Measurements from ENCODE around the gene EEF2.
"Not testable (repeated sequence)": the region's sequence is repeated elsewhere in the genome, so short reads cannot be mapped to it uniquely, and the experiment has no call there.

Gene EEF2

DNA sequence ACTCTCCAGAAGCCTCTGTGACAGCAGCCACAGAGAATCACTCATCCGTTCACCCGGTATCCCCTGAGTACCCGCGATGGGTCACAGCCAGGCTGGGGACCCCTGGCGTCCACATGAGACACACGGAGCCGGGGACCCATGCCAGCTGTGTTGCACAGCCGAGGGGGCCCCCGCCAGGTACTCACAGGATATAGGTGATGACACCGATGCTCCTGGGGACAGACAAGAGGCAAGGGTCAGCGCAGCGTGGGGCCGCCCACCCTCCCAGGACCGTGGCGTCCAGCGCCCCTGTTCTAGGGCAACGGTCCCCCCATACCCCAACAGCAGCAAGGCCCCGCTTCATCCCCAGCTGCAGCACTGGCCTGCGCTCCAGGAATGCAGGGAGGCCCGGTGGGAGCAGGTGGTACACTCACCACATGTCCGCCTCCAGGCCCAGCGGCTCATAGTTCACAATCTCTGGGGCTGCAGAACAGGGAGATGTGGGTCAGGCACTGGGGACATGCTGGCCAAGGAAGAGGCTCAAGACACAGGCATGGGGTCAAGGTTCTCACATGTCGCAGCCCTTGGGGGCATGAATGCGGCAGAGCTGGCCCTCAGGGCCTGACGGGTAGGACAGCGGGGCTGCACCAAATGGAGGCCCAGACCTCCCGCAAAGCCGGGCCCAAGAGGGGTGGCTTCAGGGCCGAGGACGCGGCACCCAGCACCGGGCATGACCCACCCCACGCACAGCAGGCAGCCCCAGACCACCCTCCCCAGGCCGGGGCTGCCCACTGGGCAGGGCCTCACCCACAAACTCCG is 21.6 kb downstream of the EEF2 start:
- DNase-seq (ENCODE audit: low read depth) = no peak
- H3K4me3 ChIP-seq (ENCODE audit: low read depth, low read length) = no peak overlapping the region
- TF ChIP-seq, protein P1, sequence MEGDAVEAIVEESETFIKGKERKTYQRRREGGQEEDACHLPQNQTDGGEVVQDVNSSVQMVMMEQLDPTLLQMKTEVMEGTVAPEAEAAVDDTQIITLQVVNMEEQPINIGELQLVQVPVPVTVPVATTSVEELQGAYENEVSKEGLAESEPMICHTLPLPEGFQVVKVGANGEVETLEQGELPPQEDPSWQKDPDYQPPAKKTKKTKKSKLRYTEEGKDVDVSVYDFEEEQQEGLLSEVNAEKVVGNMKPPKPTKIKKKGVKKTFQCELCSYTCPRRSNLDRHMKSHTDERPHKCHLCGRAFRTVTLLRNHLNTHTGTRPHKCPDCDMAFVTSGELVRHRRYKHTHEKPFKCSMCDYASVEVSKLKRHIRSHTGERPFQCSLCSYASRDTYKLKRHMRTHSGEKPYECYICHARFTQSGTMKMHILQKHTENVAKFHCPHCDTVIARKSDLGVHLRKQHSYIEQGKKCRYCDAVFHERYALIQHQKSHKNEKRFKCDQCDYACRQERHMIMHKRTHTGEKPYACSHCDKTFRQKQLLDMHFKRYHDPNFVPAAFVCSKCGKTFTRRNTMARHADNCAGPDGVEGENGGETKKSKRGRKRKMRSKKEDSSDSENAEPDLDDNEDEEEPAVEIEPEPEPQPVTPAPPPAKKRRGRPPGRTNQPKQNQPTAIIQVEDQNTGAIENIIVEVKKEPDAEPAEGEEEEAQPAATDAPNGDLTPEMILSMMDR (IDR thresholded peaks at IDR 0.05; ENCODE audit: control insufficient read depth, extremely low read depth, insufficient read depth) = no peak

DNA sequence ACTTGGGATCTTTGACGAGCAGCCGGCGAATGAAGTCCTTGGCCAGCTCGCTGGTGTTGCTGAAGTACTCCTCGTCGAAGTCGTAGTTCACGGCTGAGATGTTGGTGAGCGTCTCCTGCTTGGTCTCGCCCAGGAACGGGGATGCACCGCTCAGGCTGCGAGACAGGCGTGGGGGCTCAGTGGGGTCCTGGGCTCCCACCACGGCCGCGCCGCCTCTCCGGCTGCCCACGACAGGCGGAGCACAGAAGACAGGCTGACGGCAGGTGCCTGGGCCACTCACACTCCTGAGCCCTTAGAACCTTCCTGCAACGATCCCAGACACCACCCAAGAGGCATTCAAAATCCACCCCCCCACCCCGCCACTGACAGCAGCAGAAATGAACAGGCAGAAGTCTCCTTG is 24.3 kb downstream of the EEF2 start:
- TF ChIP-seq, protein P1 (IDR thresholded peaks at IDR 0.05; ENCODE audit: control insufficient read depth, extremely low read depth, insufficient read depth) = no peak
- H3K4me3 ChIP-seq (ENCODE audit: low read depth, low read length) = no peak overlapping the region
- DNase-seq (ENCODE audit: low read depth) = no peak

DNA sequence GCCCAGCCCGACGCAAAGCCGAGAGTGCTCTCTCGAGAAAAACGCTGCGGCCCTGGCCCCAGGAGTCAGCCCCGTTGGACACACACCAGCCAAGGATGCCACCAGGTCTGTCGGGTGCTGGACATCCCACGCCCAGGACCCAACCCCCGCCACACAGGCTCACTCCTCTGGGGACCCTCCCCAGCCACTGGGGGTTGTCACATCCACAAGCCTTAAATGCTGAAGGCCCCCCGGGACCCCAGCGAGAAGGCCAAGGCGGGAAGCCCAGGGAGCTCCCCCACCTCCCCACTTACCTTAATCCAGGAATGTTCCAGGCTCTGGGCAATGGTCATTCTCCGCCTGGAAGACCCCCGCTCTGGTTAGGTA is 25.5 kb downstream of the EEF2 start:
- DNase-seq (ENCODE audit: low read depth) = no peak
- TF ChIP-seq, protein P1 (IDR thresholded peaks at IDR 0.05; ENCODE audit: control insufficient read depth, extremely low read depth, insufficient read depth) = no peak
- no peak overlapping the region for H3K4me3 ChIP-seq (ENCODE audit: low read depth, low read length)

DNA sequence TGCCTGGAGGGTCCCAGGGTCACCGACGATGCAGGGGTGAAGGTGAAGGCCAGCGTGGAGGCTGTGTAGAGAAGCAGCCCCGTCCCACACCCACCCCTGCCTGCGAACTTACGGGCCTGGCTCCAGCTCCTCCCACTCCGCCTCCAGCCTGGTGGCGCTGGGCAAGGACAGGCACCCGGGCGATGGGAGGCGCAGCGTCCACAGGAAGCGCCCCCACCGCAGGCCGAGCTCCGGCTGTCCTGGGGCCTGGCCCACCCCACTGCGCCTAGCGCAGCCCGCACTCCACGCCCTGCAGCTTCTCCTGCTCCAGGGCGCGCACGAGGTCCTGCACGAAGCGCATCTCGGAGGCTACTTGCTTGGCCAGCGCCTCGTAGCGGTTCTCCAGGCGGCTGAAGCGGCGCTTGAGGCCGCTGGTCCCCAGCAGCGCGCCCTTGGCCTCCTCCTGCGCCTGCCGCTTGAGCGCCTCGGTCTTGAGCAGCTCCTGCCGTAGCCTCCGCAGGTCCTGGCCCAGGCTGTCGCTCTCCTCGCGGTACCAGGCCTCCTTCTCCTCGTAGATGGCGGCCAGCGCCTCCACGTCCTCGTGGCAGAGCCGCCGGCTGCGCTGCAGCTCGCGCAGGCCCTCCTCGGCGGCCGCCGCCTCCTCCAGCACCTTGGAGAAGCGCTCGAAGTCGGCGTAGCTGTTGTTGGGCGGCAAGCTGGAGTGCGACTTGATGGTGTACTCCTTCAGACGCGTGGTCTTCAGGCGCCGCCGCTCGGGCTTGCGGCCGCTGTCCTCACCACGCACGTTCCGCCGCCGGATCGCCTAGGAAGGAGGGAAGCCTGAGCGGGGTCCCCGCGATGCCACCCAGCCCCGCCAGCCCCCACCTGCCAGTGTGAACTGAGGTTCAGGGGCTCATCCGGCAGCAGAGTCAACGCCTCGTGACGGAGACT is 26.2 kb downstream of the EEF2 start:
- H3K4me3 ChIP-seq (ENCODE audit: low read depth, low read length) = no peak overlapping the region
- DNase-seq (ENCODE audit: low read depth) = no peak
- TF ChIP-seq, protein P1 (IDR thresholded peaks at IDR 0.05; ENCODE audit: control insufficient read depth, extremely low read depth, insufficient read depth) = no peak

DNA sequence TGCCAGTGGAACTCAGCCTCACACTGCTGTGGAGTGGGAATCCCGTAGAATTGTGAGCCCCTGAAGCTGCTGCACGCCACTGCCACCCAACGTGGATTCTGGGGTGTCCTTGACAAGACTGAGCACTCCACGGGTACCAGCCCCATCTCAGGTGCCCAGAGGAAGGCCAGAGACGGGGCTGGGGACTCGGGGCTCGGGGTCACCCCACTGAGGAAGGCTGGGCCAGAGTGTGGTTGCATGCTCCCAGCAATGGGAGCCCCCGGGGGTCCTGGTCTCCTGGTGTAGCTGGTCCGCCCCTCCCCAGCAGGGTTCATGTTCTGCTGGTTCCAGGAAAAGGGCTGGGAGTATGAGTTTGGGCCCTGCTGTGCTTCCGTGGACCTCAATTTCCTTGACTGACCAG is 29.6 kb downstream of the EEF2 start:
- no peak for DNase-seq (ENCODE audit: low read depth)
- TF ChIP-seq, protein P1 (IDR thresholded peaks at IDR 0.05; ENCODE audit: control insufficient read depth, extremely low read depth, insufficient read depth) = no peak
- H3K4me3 ChIP-seq (ENCODE audit: low read depth, low read length) = no peak overlapping the region

DNA sequence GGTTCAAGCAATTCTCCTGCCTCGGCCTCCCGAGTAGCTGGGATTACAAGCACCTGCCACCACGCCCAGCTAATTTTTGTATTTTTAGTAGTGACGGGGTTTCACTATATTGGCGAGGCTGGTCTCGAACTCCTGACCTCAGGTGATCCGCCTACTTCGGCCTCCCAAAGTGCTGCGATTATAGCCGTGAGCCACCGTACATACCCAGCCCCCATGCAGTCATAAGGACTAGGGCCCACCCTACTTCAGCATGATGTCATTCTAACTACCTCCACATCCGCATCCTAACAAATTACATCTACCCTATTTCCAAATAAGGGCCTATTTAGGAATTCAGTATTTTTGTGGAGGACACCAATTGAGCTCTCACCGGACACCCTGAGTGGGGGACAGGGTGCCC is 30.0 kb downstream of the EEF2 start:
- not testable (repeated sequence) for DNase-seq (ENCODE audit: low read depth); H3K4me3 ChIP-seq (ENCODE audit: low read depth, low read length)

DNA sequence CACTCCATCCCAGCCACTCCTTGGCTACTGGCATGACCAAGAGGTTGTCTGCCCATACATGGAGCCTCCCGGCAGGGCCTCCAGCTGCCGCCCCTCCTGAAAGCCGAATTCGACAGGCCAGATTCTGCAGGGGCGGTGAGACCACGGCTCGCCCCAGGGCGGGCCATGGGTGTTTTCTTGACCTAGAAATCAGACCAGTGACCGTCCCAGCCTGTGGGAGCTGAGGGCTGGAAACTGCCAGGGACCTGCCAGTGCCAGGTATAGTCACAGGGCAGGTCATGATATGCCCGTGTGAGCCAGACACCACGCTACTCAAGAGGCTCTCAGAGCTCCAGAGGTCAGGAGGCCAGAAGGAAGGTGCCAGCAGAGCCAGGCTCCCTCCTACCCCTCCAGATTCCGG is 31.2 kb downstream of the EEF2 start:
- TF ChIP-seq, protein P1 (IDR thresholded peaks at IDR 0.05; ENCODE audit: control insufficient read depth, extremely low read depth, insufficient read depth) = no peak
- DNase-seq (ENCODE audit: low read depth) = no peak
- no peak overlapping the region for H3K4me3 ChIP-seq (ENCODE audit: low read depth, low read length)

DNA sequence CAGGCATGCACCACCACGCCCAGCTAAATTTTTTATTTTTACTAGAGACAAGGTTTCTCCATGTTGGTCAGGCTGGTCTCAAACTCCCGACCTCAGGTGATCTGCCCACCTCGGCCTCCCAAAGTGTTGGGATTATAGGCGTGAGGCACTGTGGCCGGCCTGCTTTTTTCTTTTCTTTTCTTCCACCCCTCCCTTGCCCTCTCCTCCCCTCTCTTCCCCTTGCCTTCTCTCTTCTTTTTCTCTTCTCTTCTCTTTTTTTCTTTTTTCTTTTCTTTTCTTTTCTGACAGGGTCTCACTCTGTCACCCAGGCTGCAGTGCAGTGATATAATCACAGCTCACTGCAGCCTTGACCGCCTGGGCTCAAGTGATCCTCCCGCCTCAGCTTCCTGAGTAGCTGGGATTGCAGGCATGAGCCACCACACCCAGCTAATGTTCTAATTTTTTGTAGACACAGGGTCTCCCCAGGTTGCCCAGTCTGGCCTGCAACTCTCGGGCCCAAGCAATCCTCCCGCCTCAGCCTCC is 32.4 kb downstream of the EEF2 start:
- H3K4me3 ChIP-seq (ENCODE audit: low read depth, low read length); DNase-seq (ENCODE audit: low read depth): not testable (repeated sequence)
